T47D (cell line): ENCODE data around the gene FCN2.

Source experiments
- DNase-seq, 2 experiments: peaks; one replicate each; pipeline versions ENCODE4 v3.0.0 to v3.0.0-alpha.2; 2011 to 2012; ENCODE audit warnings: low read depth in 1 of 2, low spot score in 1 of 2
- JUND ChIP-seq: IDR thresholded peaks from 2 replicates; pipeline ENCODE4 v1.6.1; 2012; ENCODE audit warnings: low read depth
- in situ Hi-C: cut with HindIII; loops from 2 replicates; pipeline ENCODE4 v1.10.0; 2016; ENCODE audit warnings: low sequenced_read_pairs, low pct_unique_long_range_greater_than_20kb

The FCN2 gene

GRCh38 chr9:134890155-134890495 lies 9.5 kb downstream of the FCN2 start:
- in situ Hi-C loops: no loop called here
- DNase-seq: no peak
- TF ChIP-seq JUND: no peak

- in situ Hi-C loops: no loop called here
- no peak for DNase-seq
- TF ChIP-seq JUND: no peak
These were observed 10.4 kb downstream of the FCN2 start for GRCh38 chr9:134891053-134891452.

GRCh38 chr9:134891713-134892112 lies 11.1 kb downstream of the FCN2 start:
- no peak for DNase-seq
- no peak for TF ChIP-seq JUND
- in situ Hi-C loops: no loop called here

- in situ Hi-C loops: no loop called here
- no peak for DNase-seq
- TF ChIP-seq JUND: no peak
These were observed 11.6 kb downstream of the FCN2 start for GRCh38 chr9:134892221-134892620.

- DNase-seq: no peak
- no peak for TF ChIP-seq JUND
- in situ Hi-C loops: no loop called here
These were observed 12.3 kb downstream of the FCN2 start for GRCh38 chr9:134892820-134893420.

GRCh38 chr9:134894136-134894860 lies 13.7 kb downstream of the FCN2 start:
- TF ChIP-seq JUND: no peak
- DNase-seq: peak in 1 of 2 experiments; percentile 16
- in situ Hi-C loops: no loop called here

GRCh38 chr9:134895097-134895496 lies 14.5 kb downstream of the FCN2 start:
- no peak for DNase-seq
- TF ChIP-seq JUND: no peak
- in situ Hi-C loops: no loop called here

GRCh38 chr9:134895567-134895907 lies 14.9 kb downstream of the FCN2 start:
- no peak for TF ChIP-seq JUND
- in situ Hi-C loops: no loop called here
- DNase-seq: no peak

GRCh38 chr9:134895908-134896833 lies 15.6 kb downstream of the FCN2 start:
- TF ChIP-seq JUND: no peak
- in situ Hi-C loops: no loop called here
- no peak for DNase-seq

GRCh38 chr9:134896834-134897583 lies 16.4 kb downstream of the FCN2 start:
- no peak for DNase-seq
- in situ Hi-C loops: no loop called here
- no peak for TF ChIP-seq JUND

- in situ Hi-C loops: no loop called here
- DNase-seq: no peak
- TF ChIP-seq JUND: no peak
These were observed 17.1 kb downstream of the FCN2 start for GRCh38 chr9:134897584-134898170.

- in situ Hi-C loops: no loop called here
- DNase-seq: no peak
- TF ChIP-seq JUND: no peak
These were observed 17.7 kb downstream of the FCN2 start for GRCh38 chr9:134898319-134898718.
